GM19099 (cell line): ENCODE results near the gene RAB35.

ENCODE experiments used
- POLR2A ChIP-seq: IDR thresholded peaks from 3 replicates; pipeline ENCODE4 v1.6.1; 2011; ENCODE audit warnings: low read depth; ENCODE audit not compliant: insufficient read length; ENCODE audit errors: extremely low read depth

The RAB35 gene

DNA sequence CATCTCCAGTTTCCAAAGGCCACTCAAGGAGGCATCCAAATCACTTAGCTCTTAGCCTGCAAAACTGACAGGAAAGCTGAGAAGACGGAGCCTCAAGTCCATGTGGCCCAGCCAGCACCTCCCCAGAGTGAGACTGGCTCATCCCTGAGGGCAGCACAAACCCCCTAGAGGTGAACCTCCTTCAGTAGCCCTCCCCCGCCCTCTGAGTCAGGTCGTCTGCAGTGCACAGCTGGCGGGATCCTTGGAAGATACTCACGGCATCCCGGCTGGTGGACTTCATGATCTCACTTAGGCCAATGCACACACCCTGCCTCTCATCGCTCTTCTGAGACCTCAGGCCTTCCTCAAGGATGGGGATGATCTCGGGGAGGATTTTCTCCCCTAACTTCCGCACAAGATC, 24.1 kb upstream of the RAB35 start:
- TF ChIP-seq POLR2A: no peak

DNA sequence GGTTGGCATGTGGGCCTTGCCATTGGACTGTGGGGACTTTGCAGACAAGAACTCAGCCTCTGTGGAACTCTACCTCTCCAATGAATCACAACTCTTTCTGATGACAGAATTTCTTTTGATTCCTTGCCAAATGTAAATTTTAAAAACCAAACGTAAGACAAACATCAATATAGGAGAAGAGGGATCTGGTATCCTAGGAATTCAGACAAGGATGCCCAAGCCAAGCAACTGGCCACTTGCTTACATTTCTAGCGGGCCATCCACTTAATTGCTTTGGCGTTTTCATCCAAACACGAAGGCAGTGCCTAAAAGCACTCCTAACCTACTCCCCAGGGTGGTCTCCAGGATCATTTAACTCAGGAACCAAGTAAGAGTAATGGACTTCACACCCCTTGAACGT, 23.4 kb upstream of the RAB35 start:
- no peak for TF ChIP-seq POLR2A

DNA sequence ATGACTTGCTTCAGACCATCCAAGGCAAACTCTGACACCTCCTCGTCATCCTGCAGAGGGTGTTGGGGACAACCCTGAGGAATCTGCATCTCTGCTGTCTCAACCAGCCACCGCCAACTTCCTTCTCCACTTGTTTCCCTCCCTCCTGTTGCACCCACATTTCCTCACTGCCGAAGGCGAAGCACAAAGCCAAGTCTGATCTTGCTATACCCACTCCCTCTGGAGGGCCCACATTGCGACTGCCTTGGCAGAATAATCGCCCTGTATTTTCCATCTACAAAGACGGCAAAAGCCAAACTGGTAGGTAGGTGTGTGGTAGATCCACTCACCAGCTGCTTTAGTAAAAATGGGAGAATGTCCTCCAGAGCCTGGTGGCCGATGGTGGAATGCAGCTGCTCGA, 21.8 kb upstream of the RAB35 start:
- no peak for TF ChIP-seq POLR2A

DNA sequence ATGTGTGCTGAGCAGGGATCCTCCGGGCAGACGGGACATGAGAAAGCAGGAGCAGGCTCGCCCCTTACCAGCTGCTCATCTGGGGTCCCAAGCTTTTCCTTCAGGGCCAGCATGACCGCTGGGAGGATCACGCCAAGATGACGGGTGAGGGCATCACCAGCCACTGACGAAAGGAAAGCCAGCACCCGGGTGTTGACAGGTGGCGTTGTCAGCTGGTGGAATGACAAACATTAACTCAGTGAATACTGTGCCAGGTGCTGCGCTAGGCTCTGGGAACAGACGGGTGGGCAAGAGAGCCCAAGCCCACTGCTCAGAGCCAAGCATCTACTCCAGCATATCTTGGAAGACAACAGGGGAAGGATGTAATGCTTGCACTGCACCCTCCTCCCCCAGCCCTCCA, 21.3 kb upstream of the RAB35 start:
- TF ChIP-seq POLR2A: no peak

DNA sequence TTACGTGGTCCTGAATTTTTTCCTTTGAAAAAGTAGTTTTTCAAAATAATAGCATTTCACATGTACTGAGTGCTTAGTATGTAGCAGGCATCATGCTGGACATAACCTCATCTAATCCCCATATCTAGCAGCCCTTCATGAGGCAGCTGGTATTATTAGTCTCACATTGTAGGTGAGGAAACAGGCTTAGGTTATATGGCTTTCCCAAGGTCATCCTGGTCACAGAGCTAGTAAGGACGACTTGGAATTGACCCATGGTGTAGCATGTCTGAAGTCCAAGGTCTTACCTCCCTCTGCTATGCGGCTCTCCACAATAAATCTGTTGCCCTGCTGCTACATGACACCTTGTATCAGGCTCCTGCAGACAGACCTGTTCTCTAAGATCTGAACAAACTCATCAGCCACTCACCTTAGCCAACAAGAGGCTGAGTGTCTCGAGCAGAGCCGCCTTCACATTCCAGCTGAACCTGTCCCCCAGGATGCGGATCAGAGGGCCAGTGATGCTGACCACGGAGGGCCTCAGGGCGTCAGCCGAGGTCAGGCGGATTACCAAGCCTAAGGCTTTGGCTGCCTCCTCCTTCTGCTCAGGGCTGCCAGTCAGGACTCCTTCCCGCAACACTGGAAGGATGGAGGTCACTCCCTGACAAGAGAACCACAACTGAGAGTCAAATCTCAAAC, 19.7 kb upstream of the RAB35 start:
- no peak for TF ChIP-seq POLR2A

DNA sequence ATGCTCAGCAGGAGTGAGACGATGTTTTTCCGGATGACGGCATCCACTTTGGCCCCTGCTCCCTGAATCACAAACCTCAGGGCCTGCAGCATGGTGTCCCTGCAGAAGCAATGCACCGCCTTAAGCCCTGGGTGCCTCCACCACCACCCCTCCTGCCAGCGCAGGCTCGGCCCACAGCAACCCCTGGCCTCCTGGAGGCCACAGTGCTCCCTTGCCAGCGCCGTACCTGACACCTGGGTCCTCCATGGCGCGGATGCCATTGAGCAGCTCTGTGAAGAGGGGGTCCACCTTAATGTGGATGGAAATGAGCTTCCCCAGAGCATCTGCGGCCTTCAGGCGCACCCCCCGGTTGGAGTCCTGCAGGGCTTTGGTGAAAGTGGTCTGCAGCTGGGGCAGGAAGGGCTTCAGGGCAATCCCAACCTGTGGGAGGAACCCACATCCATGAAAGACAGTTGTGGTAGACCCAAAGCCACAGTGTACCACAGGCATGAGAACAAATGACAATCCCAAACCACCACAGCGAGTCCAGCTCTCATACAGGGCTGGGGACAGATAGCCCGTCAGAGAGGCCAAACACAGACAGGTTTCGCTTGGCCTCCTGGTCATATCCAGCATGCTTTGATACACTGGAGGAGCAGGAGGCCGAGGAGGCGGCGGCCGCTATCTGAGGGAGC, 17.9 kb upstream of the RAB35 start:
- TF ChIP-seq POLR2A: no peak

DNA sequence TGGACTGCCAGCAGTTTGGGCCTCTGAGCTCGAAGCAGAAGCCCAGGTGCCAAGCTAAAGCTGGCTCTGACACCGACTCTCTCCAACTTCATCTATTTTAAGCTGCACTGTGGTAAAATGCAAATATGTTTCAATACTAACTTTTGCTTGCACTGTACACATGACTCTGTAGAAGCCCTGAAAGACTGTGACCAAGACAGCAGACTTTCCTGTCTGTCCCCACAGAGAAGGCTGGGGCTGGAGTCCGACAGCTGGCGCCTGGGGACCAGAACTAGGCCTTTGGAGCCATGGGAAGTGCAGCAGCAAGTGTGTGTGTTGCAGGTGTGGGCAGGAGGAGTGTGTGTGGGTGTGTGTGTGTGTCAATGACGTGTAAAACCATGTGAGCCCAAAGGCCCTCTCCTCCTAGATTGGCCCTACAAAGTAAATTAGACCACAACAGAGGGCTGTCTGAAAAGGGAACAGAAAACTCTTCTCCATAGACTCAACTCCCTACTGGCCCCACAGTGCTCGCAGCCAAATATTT, 16.4 kb upstream of the RAB35 start:
- no peak for TF ChIP-seq POLR2A

DNA sequence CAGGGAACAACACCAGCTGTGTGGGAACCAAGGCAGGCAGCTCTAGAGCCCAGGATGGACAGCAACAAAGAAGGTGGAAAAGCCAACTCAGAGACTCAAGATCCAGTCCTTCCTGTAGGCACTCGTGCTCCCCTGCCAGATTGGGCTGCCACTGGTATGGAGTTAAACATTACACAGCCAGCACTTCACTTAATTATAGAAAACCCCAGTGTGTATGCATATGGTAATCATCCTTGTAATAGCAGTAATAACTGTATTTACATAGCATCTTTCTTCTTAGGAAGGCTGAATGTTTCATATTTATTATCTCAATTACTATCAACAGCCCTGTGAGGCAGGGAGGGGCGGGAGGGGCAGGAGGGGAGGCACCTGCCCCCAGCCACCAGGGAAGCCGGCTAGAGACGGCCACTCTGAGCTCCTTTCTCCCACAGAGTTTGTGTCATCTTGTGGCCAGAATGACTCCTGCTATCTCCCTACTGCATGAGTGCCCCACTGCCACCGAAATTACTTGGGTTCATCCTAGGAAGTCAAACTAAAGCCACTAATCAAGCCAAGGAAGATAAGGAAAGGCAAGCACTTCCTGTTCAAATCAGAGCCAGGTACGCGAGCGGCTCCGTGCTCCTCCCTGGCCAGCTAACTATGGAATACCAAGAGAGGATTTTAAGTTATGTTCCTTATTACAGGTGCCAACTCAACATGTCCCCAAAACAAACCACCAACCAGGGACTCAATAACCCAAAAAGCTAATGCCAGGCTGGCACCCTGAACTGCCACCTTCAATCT, 15.7 kb upstream of the RAB35 start:
- no peak for TF ChIP-seq POLR2A

DNA sequence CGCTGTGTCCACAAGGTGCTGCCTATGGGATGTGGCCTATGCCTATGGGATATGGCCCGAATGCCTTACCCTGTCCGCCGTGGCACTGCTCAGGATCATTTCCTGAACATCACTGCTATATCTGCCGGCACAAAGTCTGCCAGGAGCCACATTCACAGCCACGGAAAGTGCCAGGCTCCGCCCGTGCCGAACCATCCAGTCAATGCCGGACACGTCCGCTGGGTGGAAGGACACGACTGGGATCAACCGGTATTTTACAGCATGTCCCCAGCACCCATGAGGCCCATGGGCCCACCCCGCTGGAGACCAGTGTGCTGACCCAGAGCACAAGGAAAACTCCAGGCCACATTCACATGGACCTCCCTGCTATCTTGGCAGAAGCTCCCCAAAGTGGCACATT, 14.6 kb upstream of the RAB35 start:
- TF ChIP-seq POLR2A: no peak

DNA sequence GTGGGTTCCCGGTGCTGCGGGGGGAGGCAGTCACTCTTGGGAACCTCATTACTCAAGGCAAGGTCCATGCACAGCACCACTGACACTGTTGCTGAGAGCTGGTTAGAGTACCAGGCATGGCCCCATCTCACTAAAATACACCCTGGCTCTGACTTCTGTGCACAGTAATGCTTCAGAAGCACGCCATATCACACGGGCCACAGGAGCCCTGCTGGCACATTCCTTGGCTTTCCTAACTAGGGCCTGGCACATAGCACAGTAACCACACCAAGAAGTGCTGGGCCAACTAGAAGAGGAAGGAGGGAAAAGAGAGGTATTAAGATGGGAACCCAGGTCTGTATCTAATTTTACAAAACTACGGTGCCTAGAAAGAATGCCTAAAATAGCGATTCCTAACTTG, 13.5 kb upstream of the RAB35 start:
- TF ChIP-seq POLR2A: no peak

DNA sequence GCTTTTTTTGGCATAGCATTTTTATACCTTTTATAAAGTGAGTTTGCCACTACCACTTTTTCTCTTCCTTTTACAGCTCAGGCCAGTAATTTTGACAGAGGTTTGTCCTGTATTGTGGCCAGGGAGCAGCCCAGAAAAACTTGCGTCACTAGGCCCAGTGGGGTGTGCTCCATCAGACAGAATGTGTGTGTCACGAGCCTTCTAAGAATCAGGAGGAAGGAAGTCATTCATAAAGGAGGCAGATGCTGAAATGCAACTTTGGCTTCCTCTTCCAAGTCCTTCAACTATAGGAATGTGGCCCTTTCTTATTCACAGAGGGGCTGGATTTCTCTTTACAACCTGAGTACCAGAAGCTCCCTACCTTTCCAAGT, 10.1 kb upstream of the RAB35 start:
- TF ChIP-seq POLR2A: no peak

DNA sequence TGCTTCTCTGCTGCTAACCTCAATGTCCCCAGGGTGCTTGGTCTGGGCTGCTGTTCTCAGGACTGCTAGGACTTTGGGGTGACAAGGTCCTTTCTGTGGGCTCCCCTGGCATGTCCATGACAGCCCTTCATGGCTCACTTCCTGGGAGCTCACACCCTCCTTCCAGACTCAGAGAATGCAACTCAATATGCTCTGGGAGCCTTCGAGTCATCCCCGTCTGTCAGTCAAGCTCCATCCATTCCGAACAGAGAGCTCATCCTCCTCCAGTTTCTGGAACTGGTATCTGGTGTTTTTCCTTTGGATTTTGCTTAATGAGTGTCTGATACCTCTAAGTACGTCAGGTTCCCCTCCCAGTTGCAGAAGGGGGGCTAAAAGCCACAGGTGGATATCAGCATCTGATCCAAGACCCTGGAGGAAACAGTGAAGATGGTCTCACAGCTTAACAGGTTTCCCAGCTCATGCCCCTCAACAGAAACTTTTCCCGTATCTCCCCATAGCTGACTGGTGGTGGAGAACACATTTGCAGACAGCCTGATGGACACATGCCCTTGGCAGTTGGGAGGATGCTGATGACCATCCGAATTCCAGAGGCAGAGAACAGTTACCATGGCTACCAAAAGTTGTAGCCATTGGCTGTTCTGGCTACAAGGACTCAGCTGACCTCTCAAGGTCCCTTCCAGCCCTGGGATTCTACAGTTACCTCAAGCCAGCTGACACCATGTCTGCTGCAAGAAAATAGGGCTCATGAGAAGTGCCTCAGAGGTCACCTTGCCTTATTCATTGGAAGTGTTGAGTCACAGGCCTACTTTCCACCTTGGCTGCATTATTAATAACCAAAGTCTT, 9.5 kb upstream of the RAB35 start:
- TF ChIP-seq POLR2A: no peak

DNA sequence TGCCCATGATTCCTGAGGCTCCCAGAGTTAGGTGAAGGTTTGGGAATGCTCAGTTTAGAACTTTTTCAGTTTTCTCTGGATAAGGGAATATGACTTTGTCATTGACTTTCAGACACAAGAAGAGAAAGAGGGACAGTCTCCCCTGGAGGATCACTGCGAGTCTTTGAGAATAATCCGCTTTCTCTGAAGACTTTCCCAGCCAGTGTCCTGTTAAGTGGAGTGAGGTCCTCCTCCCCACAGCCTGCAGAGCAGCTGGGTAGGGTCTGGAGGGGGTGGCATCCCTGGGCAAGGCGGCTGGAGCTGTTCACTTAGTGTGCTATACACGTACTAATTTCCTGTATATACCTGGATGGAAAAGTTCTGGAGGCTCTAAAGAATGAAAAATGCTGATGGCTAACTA, 8.5 kb upstream of the RAB35 start:
- TF ChIP-seq POLR2A: no peak

DNA sequence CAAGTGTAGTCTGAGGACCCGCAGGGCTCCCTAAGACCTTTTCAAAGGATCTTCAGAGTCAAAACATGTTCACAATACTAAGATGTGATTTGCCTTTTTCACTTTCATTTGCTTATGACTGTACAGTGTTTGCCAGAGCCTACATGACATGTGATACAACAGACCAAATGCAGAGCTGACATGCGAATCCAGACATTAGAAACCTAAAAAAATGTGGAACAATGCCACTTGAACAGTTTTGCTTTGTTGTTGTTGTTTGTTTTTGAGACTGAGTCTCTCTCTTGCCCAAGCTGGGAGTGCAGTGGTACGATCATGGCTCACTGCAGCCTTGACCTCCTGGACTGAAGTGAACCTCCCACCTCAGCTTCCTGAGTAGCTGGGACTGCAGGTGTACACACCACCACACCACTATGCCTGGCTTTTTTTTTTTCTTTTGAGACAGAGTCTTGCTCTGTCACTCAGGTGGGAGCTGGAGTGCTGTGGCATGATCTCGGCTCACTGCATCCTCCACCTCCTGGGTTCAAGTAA, 5.3 kb upstream of the RAB35 start:
- no peak for TF ChIP-seq POLR2A

DNA sequence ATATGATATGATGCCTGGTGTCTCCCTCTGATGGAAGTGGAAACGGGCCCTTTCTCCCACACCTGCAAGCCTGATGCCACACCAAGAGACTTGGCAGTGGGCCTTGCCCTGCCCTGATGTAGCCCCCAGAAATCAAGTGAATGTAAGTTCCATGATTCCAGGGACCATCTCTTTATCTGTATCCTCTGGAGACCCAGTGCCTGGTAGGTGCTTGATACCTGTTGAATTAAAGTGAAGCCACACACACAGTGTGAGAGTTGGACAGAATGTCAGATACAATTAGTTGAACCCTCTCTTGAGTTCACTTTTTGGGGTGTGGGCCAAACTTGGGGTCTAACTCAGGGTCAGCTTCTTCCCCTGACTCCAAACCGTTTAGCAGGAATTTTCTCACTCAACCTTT, 4.8 kb upstream of the RAB35 start:
- no peak for TF ChIP-seq POLR2A
